ENCODE data around the gene RPS6KL1. TPM values are rescaled to one million over a fixed set of nuclear protein-coding genes. Genes with fewer than 3 reads are reported as not detected.

The RPS6KL1 gene
- total and polyA plus RNA-seq, 4 donors = 1.1 to 5.9 (median 3.8) TPM

- no peak overlapping the region for H3K4me3 ChIP-seq (ENCODE audit: low read depth in 1 of 3, low read length in 3 of 3)
- H3K9me3 ChIP-seq (ENCODE audit: control insufficient read depth in 4 of 4, low read length in 3 of 4) = no peaks in the 10 kb centered on the region
- H3K4me1 ChIP-seq (ENCODE audit: control insufficient read depth in 4 of 4, insufficient read depth in 4 of 4, low read length in 3 of 4) = peaks cover 0 to 6% (median 2%) of the 10 kb centered on the region in 4 donors
- no peak overlapping the region for H3K9ac ChIP-seq (ENCODE audit: low read depth in 1 of 2, low read length in 2 of 2)
- DNase-seq (ENCODE audit: low spot score) = no peak
- WGBS = 89% methylated on average over 16 of the region's 16 CpGs
- H3K36me3 ChIP-seq (ENCODE audit: control insufficient read depth in 4 of 4, insufficient read depth in 3 of 4, low read depth in 1 of 4, low read length in 3 of 4) = no peaks in the 10 kb centered on the region
- no peak for TF ChIP-seq NR2F2 (IDR thresholded peaks at IDR 0.05)
- TF ChIP-seq REST (IDR thresholded peaks at IDR 0.05) = no peak
- TF ChIP-seq MAX (IDR thresholded peaks at IDR 0.05) = no peak
- no peak for TF ChIP-seq YY1 (IDR thresholded peaks at IDR 0.05)
- no peak for TF ChIP-seq EGR1 (IDR thresholded peaks at IDR 0.05; ENCODE audit: low read depth in 2 of 2)
- TF ChIP-seq CTCF (IDR thresholded peaks at IDR 0.05; ENCODE audit: low read depth, low read length, missing input control) = no peak
- TF ChIP-seq ATF3 (IDR thresholded peaks at IDR 0.05) = no peak
- TF ChIP-seq GABPA (IDR thresholded peaks at IDR 0.05 in 1 of 2, conservative IDR thresholded peaks at IDR 0.05 in 1 of 2) = no peak
- no peak for TF ChIP-seq FOXA1 (IDR thresholded peaks at IDR 0.05)
- TF ChIP-seq SP1 (IDR thresholded peaks at IDR 0.05) = no peak
- TF ChIP-seq JUND (IDR thresholded peaks at IDR 0.05) = no peak
- TF ChIP-seq ZBTB33 (IDR thresholded peaks at IDR 0.05) = no peak
- TF ChIP-seq TAF1 (conservative IDR thresholded peaks at IDR 0.05) = no peak
- TF ChIP-seq FOXA2 (IDR thresholded peaks at IDR 0.05) = no peak
- TF ChIP-seq HNF4A (conservative IDR thresholded peaks at IDR 0.05) = no peak
- no peak for TF ChIP-seq HNF4G (IDR thresholded peaks at IDR 0.05)
- no peak for TF ChIP-seq RXRA (IDR thresholded peaks at IDR 0.05)
- TF ChIP-seq RAD21 (IDR thresholded peaks at IDR 0.05) = no peak
- no peak overlapping the region for H3K27ac ChIP-seq (ENCODE audit: low read depth in 1 of 2, low read length in 2 of 2)
- no peaks in the 10 kb centered on the region for H3K27me3 ChIP-seq (ENCODE audit: control insufficient read depth in 4 of 4, insufficient read depth in 4 of 4, low read length in 3 of 4)
Measured at GRCh38 chr14:74949191-74949601, 26.1 kb upstream of the RPS6KL1 start.
